Endodermal cell (in vitro differentiated cells): ENCODE data around the gene NSMCE1. TPM values are rescaled to one million over a fixed set of nuclear protein-coding genes. Genes with fewer than 3 reads are reported as not detected.

Source experiments
- DNase-seq: peaks from one replicate; pipeline ENCODE4 v3.0.0-alpha.2; 2017
- H3K27ac ChIP-seq: 2 replicates; pipeline ENCODE4 v1.5.1; 2013; ENCODE audit warnings: mild to moderate bottlenecking, low read depth, low read length, moderate library complexity
- H3K27me3 ChIP-seq: 2 replicates; pipeline ENCODE4 v1.6.1; 2013; ENCODE audit warnings: mild to moderate bottlenecking, low read length, moderate library complexity; ENCODE audit not compliant: insufficient read depth, control insufficient read depth, poor library complexity, severe bottlenecking
- H3K36me3 ChIP-seq: 2 replicates; pipeline ENCODE4 v1.7.0; 2013; ENCODE audit warnings: mild to moderate bottlenecking, low read length, moderate library complexity; ENCODE audit not compliant: control insufficient read depth, insufficient read depth
- H3K4me1 ChIP-seq: one replicate; pipeline ENCODE4 v1.7.0; 2013; ENCODE audit warnings: low read length; ENCODE audit not compliant: control insufficient read depth, insufficient read depth
- H3K4me3 ChIP-seq: 2 replicates; pipeline ENCODE4 v1.5.1; 2013; ENCODE audit warnings: mild to moderate bottlenecking, low read length, moderate library complexity
- H3K9ac ChIP-seq: 2 replicates; pipeline ENCODE4 v1.6.1; 2013; ENCODE audit warnings: mild to moderate bottlenecking, low read length, moderate library complexity; ENCODE audit not compliant: poor library complexity, severe bottlenecking; ENCODE audit errors: extremely low read depth
- H3K9me3 ChIP-seq: 2 replicates; pipeline ENCODE4 v1.6.1; 2013; ENCODE audit warnings: mild to moderate bottlenecking, low read length, moderate library complexity; ENCODE audit not compliant: control insufficient read depth
- H3K27ac Mint-ChIP-seq: 2 replicates; pipeline ENCODE4 v1.8.0; 2020; ENCODE audit warnings: mixed read lengths
- H3K27me3 Mint-ChIP-seq: 2 replicates; pipeline ENCODE4 v1.8.0; 2021; ENCODE audit warnings: mild to moderate bottlenecking, mixed read lengths; ENCODE audit not compliant: insufficient read depth
- H3K36me3 Mint-ChIP-seq: 2 replicates; pipeline ENCODE4 v1.8.0; 2020; ENCODE audit warnings: low read depth, mixed read lengths
- H3K4me1 Mint-ChIP-seq: 2 replicates; pipeline ENCODE4 v1.8.0; 2020; ENCODE audit warnings: mixed read lengths
- H3K4me3 Mint-ChIP-seq: 2 replicates; pipeline ENCODE4 v1.8.0; 2020; ENCODE audit warnings: mild to moderate bottlenecking, moderate library complexity, mixed read lengths
- H3K9me3 Mint-ChIP-seq: 2 replicates; pipeline ENCODE4 v1.8.0; 2020; ENCODE audit warnings: mild to moderate bottlenecking, mixed read lengths
- CTCF ChIP-seq: fragments of 200-600 bp; sonication (generic); conservative IDR thresholded peaks from 2 replicates; pipeline ENCODE4 v1.5.0; 2021; ENCODE audit warnings: antibody characterized with exemption, mild to moderate bottlenecking
- WGBS, 2 experiments: methylation state at CpG; one replicate each; pipeline versions ENCODE4 v1.1.5 to v1.1.7; 2013; ENCODE audit warnings: missing lambda C conversion rate in 2 of 2, mixed read lengths in 1 of 2; ENCODE audit not compliant: insufficient coverage in 1 of 2, insufficient read length in 1 of 2; 5-methylcytosine and 5-hydroxymethylcytosine counted together
- total RNA-seq, 2 donors: library from RNA; stranded (reverse); fragmentation: NEBNext Ultra II Directional in 1 of 2; extraction: Animal tissue kit (Norgen Biotek cat#: 25700) in 1 of 2; gene quantifications; 2 replicates in 1 of 2; 3 replicates in 1 of 2; pipeline ENCODE4 v1.2.1, GENCODE V29; 2021

Gene NSMCE1
- total RNA-seq, 2 donors from 2014 or later = 22.3 to 22.4 TPM

GRCh38 chr16:27222249-27223225, 46.0 kb downstream of the NSMCE1 start:
- H3K27ac ChIP-seq = no peak overlapping the region
- 91% methylated on average over 25 to 30 of the region's 30 CpGs for WGBS, 2 experiments

GRCh38 chr16:27221576-27222248, 46.9 kb downstream of the NSMCE1 start:
- Histone ChIP-seq H3K9ac (no peak overlapping the region), H3K4me1 (no peaks in the 10 kb centered on the region), H3K27ac (no peak overlapping the region), H3K36me3 (peaks cover 4% of the 10 kb centered on the region), H3K4me3 (no peak overlapping the region), H3K27me3 (no peaks in the 10 kb centered on the region), H3K9me3 (no peaks in the 10 kb centered on the region)
- Mint-ChIP-seq H3K4me1 (peaks cover 2% of the 10 kb centered on the region), H3K4me3 (no peak overlapping the region), H3K27ac (no peak overlapping the region), H3K36me3 (peaks cover 6% of the 10 kb centered on the region), H3K27me3 (no peaks in the 10 kb centered on the region), H3K9me3 (no peaks in the 10 kb centered on the region)
- no peak for TF ChIP-seq CTCF
- no peak for DNase-seq
- WGBS, 2 experiments = 88 to 92% methylated on average over 8 of the region's 8 CpGs

More at GRCh38 chr16:27222249-27223225, 46.0 kb downstream of the NSMCE1 start:
- Histone ChIP-seq H3K4me3 (no peak overlapping the region), H3K36me3 (peaks cover 4% of the 10 kb centered on the region), H3K9ac (no peak overlapping the region), H3K27me3 (no peaks in the 10 kb centered on the region), H3K4me1 (no peaks in the 10 kb centered on the region), H3K9me3 (no peaks in the 10 kb centered on the region)
- H3K36me3 Mint-ChIP-seq = no peaks in the 10 kb centered on the region
- H3K4me3 Mint-ChIP-seq = no peak overlapping the region
- H3K4me1 Mint-ChIP-seq = peaks cover 2% of the 10 kb centered on the region
- H3K27ac Mint-ChIP-seq = peak overlapping the region; percentile 44
- H3K9me3 Mint-ChIP-seq = no peaks in the 10 kb centered on the region
- no peaks in the 10 kb centered on the region for H3K27me3 Mint-ChIP-seq
- TF ChIP-seq CTCF = no peak
- DNase-seq = no peak

- H3K9me3 Mint-ChIP-seq = no peaks in the 10 kb centered on the region
- Histone ChIP-seq H3K4me3 (no peak overlapping the region), H3K9me3 (no peaks in the 10 kb centered on the region), H3K27me3 (no peaks in the 10 kb centered on the region), H3K4me1 (no peaks in the 10 kb centered on the region), H3K27ac (no peak overlapping the region), H3K36me3 (peaks cover 4% of the 10 kb centered on the region), H3K9ac (no peak overlapping the region)
- no peak overlapping the region for H3K27ac Mint-ChIP-seq
- TF ChIP-seq CTCF = no peak
- H3K4me3 Mint-ChIP-seq = no peak overlapping the region
- WGBS, 2 experiments = 93 to 100% methylated on average over 9 to 16 of the region's 16 CpGs
- no peak for DNase-seq
- peaks cover 2% of the 10 kb centered on the region for H3K4me1 Mint-ChIP-seq
- H3K27me3 Mint-ChIP-seq = no peaks in the 10 kb centered on the region
- peaks cover 8% of the 10 kb centered on the region for H3K36me3 Mint-ChIP-seq
These were observed 47.6 kb downstream of the NSMCE1 start for GRCh38 chr16:27220991-27221390.
